OCI-LY7 (cell line): ENCODE measurements around the gene TEX50.

ENCODE experiments used
- CTCF ChIP-seq: fragments of 200-600 bp; sonication (generic); conservative IDR thresholded peaks from 2 replicates; pipeline ENCODE4 v1.5.1; 2014; ENCODE audit warnings: mild to moderate bottlenecking, antibody characterized with exemption, low read length, moderate library complexity, mixed read lengths
- EZH2phosphoT487 ChIP-seq: fragments of 200-600 bp; sonication (generic); IDR thresholded peaks from 2 replicates; pipeline ENCODE4 v1.6.1; 2018; ENCODE audit warnings: low read depth, borderline replicate concordance, mild to moderate bottlenecking, mixed run types, antibody characterized with exemption, low read length, moderate library complexity, mixed read lengths

- TF ChIP-seq EZH2phosphoT487 (no peak), CTCF (no peak)
Measured at GRCh38 chr1:173608503-173609216, 26.5 kb upstream of the TEX50 start.
